CD4-positive, alpha-beta T cell treated with Interleukin-4 for 1 hour (primary cell): Measurements from ENCODE around the gene AGA.

Experiments used
- DNase-seq, 2 donors: peaks; one replicate each; pipeline ENCODE4 v3.0.0-alpha.2; 2020 to 2022

The AGA gene

GRCh38 chr4:177444911-177445736, 2.9 kb upstream of the AGA start:
- no peak for DNase-seq

- peak; percentile 28 to 41 for DNase-seq
These were observed 1.0 kb downstream of the AGA start for GRCh38 chr4:177441061-177441802.

- DNase-seq = no peak
These were observed 5.8 kb downstream of the AGA start for GRCh38 chr4:177436456-177436855.

DNA sequence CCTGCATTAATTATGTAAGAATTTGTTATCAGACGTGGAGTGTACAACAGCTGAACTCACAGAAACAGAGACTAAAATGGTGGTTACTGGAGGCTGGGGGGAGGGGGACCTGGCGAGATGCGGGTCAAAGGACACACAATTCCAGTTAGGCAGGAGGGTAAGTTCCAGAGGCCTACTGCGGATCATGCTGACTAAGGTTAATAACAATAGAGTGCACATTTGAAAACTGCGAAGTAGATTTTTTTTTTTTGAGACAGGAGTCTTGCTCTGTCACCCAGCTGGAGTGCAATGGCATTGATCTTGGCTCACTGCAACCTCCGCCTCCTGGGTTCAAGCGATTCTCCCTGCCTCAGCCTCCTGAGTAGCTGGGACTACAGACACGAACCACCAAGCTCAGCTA, 7.6 kb downstream of the AGA start:
- DNase-seq = no peak

GRCh38 chr4:177427192-177427591, 15.0 kb downstream of the AGA start:
- no peak for DNase-seq

DNA sequence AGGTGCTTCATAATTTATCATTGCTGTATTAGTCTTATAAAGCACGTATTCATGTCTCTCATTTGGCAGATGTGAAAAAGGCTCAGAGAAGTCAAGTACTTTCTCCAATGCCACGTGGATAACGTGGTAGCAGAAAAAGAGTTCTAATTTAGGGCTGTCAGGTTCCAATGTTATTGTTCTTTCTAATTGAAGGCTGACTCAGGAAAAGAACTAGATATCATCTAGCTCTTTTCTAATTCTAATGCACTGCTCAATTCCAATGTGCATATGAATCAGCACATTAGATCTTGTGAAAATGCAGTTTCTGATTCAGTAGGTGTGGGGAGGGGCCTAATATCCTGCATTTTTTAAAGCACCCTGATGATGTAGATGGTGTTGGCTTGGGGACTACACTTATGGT, 22.8 kb downstream of the AGA start:
- no peak for DNase-seq

- DNase-seq = no peak
These were observed 28.6 kb downstream of the AGA start for GRCh38 chr4:177413656-177414055.

GRCh38 chr4:177413076-177413475, 29.2 kb downstream of the AGA start:
- no peak for DNase-seq

DNA sequence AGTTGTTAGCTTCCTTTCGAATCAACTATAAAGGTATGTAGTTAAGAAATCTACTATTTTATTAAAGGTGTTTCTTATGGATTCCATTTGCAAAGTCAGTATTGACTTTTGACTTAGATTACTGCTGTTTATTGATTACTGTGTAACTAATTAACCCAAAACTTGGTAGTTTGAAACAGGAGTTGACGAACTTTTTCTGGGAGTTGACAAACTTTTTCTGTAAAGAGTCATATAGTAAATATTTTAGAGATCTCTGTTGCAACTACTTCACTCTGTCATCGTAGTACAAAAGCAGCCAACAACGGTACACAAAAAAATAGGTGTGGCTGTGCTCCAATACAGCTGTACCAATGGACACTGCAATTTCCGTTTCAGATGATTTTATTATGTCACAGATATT, 30.2 kb downstream of the AGA start:
- no peak for DNase-seq

GRCh38 chr4:177410566-177410965, 31.7 kb downstream of the AGA start:
- no peak for DNase-seq

GRCh38 chr4:177408023-177408422, 34.2 kb downstream of the AGA start:
- no peak for DNase-seq

- no peak for DNase-seq
These were observed 36.7 kb downstream of the AGA start for GRCh38 chr4:177405508-177405907.

- DNase-seq = no peak
These were observed 37.3 kb downstream of the AGA start for GRCh38 chr4:177404986-177405385.

DNA sequence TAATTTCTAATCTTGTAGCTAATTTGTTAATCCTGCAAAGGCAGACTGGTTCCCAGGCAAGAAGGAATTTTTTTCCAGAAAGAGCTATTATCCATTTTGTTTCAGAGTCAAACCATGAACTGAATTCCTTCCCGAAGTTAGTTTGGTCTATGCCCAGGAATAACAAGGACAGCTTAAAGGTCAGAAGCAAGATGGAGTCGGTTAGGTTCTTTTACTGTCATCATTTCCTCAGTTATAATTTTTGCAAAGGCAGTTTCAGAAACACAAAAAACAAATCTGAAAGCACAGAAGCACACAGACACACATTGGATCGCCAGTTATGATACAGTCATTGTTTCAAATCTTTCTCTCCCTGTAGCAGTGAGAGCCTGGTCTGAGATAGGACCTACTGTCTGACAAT, 37.9 kb downstream of the AGA start:
- no peak for DNase-seq

DNA sequence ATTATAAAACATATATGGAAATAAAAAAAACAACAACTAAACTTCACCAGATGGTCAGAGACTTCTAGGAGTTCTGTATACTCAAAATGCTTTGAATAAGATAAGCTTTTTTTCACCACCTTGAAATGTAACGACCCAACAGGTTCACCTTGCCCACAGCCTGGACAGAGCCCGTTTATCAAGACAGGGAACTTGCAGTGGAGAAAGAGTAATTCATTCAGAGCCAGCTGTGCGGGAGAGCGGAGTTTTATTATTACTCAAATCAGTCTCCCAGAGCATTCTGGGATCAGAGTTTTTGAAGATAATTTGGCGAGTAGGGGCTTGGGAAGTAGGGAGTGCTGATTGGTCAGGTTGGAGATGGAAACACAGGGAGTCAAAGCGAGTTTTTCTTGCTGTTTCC, 38.5 kb downstream of the AGA start:
- DNase-seq = no peak

DNA sequence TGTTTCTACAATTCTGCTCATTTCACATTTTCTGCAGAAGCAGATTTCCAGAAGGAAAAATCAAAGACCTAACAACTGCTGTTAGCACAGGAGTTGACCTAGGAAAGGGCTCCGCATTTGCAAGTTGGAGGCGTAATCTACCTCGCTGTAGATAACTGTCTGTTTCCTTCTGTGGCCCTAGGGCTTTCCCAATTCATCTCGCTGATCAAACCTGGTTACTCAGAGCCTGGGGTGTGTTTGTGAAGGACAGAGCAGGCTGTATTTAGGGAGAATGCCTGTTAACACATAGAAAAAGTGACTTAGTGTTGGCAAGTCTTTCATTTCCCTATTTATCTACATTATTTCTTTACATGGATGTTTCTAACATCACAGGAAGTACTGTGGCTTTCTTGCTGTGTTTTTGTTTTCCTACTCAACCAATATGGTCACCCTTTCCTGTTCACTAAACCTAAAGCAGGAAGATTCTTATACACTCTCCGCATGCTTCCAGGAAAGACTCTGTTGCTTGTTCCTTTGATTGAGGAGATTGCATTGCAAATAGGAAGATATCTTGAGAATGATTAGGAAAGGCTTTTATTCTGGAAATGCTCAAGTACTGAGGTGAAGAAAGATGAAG, 40.5 kb downstream of the AGA start:
- DNase-seq = peak in 1 of 2 donors; percentile 28

GRCh38 chr4:177400030-177400429, 42.2 kb downstream of the AGA start:
- DNase-seq = no peak

- DNase-seq = no peak
These were observed 45.9 kb downstream of the AGA start for GRCh38 chr4:177396352-177396751.

DNA sequence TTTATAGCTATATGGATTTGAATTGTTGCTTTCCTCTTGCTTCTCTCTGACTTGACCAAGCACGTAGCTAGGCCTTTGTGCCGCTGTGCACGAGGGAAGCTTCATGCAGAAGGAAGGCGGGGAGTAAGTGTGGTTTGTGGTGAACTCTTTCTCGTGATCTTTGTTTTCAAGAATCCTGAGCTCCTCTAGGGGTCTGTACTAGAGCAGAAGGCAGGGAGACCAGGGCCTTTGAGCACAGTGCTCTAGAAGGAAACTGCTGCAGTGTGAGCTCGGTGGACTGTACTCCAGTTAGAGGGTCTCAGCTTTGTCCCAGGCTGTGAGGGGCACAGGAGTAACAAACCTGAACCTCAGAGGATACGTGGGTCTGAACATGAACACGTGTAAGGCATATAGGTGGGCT, 49.0 kb downstream of the AGA start:
- peak in 1 of 2 donors; percentile 26 for DNase-seq

DNA sequence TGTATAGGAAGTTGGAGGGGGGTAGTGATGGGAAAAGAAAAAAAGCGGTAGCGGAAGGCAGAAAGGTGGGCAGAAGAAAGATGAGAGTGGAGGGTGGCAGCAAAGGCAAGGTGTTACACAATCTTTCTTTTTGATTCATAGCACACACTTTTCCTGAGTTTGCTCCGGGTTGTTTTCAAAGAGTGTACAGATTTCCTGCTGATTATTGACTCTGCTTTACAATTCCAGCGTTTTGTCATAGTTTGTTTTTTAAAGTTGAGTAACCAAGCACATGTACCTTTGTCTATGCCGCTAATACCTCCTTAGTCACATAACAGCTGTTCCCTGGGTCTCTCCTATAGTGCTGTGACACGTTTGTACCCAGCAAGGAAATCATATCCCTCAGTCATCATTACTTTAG, 50.3 kb downstream of the AGA start:
- no peak for DNase-seq

DNA sequence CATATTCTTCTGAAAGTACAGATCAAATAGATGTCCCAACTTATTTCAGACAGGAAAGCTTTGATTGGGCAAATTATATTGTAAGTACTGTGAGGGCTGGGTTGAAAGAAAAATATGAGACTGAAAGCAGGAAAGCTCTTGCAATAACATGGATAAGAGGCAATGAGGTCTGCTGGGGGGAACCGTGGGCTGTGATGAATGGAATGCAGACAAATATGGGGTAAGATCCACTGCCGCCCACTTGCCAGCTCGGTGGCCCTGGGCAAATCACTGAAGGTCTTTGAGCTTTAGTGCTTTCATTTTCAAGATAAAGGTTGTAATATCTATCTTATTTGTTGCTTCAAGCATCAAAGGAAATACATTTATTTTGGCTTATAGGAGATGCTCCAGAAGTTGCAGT, 51.0 kb downstream of the AGA start:
- no peak for DNase-seq

DNA sequence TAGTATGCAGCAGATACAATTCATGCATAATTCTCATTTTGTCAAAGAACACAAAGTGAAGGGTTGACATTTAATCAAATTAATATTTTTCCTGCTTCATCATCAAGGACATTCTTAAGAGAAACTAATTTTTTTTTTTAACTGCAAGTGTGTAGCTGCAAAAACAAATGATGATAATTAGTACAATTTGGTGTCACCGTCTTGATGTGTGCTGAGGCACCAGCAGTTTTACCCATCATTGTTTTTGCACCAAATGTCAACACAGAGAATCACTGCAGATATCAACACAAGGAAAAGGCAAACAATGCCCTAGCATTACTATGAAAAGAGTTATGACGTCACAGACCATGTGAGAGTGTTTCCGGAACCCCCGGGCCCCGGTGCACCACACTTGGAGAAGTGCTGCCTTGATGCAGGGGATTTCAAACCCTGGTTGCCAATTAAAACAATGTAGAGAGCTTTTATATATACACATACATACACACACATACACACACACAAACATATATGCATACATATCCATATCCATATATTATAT, 55.9 kb downstream of the AGA start:
- DNase-seq = no peak

- DNase-seq = no peak
These were observed 56.5 kb downstream of the AGA start for GRCh38 chr4:177385576-177386277.
